Testis (tissue), 3 donors: ENCODE results near the gene EEA1. TPM values are rescaled to one million over a fixed set of nuclear protein-coding genes. Genes with fewer than 3 reads are reported as not detected.

Source experiments
- DNase-seq: peaks from one replicate; pipeline ENCODE4 v3.0.0-alpha.2; 2019
- H3K27ac ChIP-seq, 2 donors: fragments of 200-600 bp; sonication (generic); one replicate each; pipeline ENCODE4 v1.5.1; 2019
- H3K27me3 ChIP-seq: fragments of 200-600 bp; sonication (generic); one replicate; pipeline ENCODE4 v1.5.1; 2019
- H3K36me3 ChIP-seq: fragments of 200-600 bp; sonication (generic); one replicate; pipeline ENCODE4 v1.5.1; 2017; ENCODE audit warnings: low read depth; ENCODE audit errors: missing control alignments
- H3K4me1 ChIP-seq: fragments of 200-600 bp; sonication (generic); one replicate; pipeline ENCODE4 v1.5.1; 2019
- H3K4me3 ChIP-seq, 2 donors: fragments of 200-600 bp; sonication (generic); one replicate each; pipeline ENCODE4 v1.5.1; 2017 to 2019
- H3K9me3 ChIP-seq: fragments of 200-600 bp; sonication (generic); one replicate; pipeline ENCODE4 v1.5.1; 2017
- POLR2A ChIP-seq: fragments of 450-650 bp; IDR thresholded peaks from one replicate; pipeline ENCODE4 v1.6.1; 2017; ENCODE audit warnings: antibody characterized with exemption, mild to moderate bottlenecking, moderate library complexity
- WGBS, 2 donors: methylation state at CpG; one replicate each; pipeline ENCODE4 v1.1.5; 2018; 5-methylcytosine and 5-hydroxymethylcytosine counted together
- intact Hi-C: fragments of 100-400 bp; cut with DNase I; formaldehyde crosslinking; loops from one replicate; pipeline ENCODE4 v1.15.1; 2023; ENCODE audit warnings: low total_unique reads
- polyA plus RNA-seq: library from polyadenylated mRNA; stranded (reverse); fragments of 350-450 nt; fragmentation: Illumina TruSeq; extraction: RNeasy Lipid Tissue Mini Kit (QIAGEN cat#74804); gene quantifications from one replicate; pipeline ENCODE4 v1.2.3, GENCODE V29; 2014; ENCODE audit warnings: low read depth, low replicate concordance; ENCODE audit not compliant: insufficient read depth
- total RNA-seq, 2 donors: library from RNA; depleted of rRNA; stranded (reverse); fragments of >200 nt; gene quantifications; one replicate each; pipeline ENCODE4 v1.2.3, GENCODE V29; 2016
- TF ChIP-seq, protein P1 (sequence below), 3 experiments: fragments of 450-650 bp in 2 of 3; fragments of 200-600 bp in 1 of 3; sonication (generic) in 1 of 3; IDR thresholded peaks; one replicate each; pipeline ENCODE4 v1.5.1; 2016 to 2019; ENCODE audit warnings: antibody characterized with exemption in 3 of 3, mild to moderate bottlenecking in 2 of 3, moderate library complexity in 1 of 3

EEA1 gene
- total and polyA plus RNA-seq, 3 donors from 2014 or later: 1.8 to 14.9 (median 14.3) TPM

DNA sequence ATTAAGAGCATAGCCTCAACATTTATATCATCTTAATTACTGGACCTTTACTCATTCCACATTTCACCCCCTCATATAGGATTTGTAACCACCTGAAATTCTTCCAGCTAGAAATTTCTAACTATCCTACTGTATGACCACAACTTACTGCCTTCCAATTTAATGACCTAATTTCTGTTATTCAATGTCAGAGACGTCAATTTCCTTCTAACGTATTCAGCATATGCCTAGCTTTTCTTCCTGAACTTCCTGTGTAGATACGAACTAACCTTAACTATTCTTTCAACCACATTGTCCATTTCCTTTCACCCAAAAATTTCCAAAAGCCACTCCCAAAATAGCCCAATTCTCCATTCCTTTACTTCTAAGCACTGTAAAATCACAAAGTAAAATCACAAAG, 108.0 kb downstream of the EEA1 start:
- no peaks in the 10 kb centered on the region for H3K36me3 ChIP-seq
- no peaks in the 10 kb centered on the region for H3K27me3 ChIP-seq
- intact Hi-C loops: no loop called here
- TF ChIP-seq, protein P1, sequence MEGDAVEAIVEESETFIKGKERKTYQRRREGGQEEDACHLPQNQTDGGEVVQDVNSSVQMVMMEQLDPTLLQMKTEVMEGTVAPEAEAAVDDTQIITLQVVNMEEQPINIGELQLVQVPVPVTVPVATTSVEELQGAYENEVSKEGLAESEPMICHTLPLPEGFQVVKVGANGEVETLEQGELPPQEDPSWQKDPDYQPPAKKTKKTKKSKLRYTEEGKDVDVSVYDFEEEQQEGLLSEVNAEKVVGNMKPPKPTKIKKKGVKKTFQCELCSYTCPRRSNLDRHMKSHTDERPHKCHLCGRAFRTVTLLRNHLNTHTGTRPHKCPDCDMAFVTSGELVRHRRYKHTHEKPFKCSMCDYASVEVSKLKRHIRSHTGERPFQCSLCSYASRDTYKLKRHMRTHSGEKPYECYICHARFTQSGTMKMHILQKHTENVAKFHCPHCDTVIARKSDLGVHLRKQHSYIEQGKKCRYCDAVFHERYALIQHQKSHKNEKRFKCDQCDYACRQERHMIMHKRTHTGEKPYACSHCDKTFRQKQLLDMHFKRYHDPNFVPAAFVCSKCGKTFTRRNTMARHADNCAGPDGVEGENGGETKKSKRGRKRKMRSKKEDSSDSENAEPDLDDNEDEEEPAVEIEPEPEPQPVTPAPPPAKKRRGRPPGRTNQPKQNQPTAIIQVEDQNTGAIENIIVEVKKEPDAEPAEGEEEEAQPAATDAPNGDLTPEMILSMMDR (IDR thresholded peaks at IDR 0.05): no peak
- no peak for TF ChIP-seq POLR2A
- no peak overlapping the region for H3K27ac ChIP-seq
- no peaks in the 10 kb centered on the region for H3K4me1 ChIP-seq
- DNase-seq: no peak
- no peak overlapping the region for H3K4me3 ChIP-seq
- H3K9me3 ChIP-seq: no peaks in the 10 kb centered on the region
- WGBS, 2 donors: 85 to 87% methylated on average over 3 of the region's 3 CpGs

DNA sequence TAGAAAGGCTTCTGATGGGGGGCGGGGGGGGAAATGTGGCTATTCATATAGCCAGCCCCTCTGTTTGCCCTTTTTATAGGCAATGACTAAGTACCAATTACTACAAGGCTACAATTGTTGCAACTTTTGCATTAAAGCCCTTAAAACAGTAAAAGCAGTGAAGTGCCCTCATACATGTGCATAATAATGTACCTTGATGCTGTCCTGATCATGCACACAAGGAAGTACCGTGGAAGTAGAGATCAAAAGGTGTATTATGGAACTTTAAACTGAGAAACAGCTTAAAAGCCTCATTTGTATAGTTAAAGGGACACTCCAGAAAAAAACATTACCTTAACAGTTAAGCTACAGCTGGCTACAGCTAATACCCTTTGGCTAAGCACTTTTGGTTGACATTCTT, 114.5 kb downstream of the EEA1 start:
- Histone ChIP-seq H3K4me3 (no peak overlapping the region), H3K27me3 (no peaks in the 10 kb centered on the region), H3K4me1 (no peaks in the 10 kb centered on the region), H3K9me3 (no peaks in the 10 kb centered on the region), H3K27ac (no peak overlapping the region), H3K36me3 (no peaks in the 10 kb centered on the region)
- DNase-seq: no peak
- TF ChIP-seq POLR2A: no peak
- TF ChIP-seq, protein P1 (IDR thresholded peaks at IDR 0.05): no peak
- 92 to 93% methylated on average over 2 of the region's 2 CpGs for WGBS, 2 donors
- intact Hi-C loops: no loop called here

DNA sequence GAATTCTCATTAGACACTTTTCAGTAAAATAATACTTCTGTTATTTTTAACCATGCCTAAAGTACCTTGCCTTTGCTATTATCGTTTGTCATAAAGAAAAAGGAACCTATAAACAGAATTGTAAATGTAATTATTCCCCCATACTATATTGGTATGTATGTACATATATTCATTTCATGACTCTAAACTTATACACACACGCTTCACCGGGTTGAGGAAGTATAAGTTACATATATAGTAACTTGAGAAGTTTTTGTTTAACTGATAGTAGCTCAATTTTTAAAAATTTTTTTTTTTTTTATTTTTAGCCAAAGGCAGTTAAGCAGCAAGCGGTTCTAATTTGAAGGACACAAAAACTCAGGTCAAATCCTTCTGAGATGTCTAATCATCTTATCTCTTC, 118.7 kb downstream of the EEA1 start:
- intact Hi-C loops: no loop called here
- WGBS, 2 donors: 91 to 92% methylated on average over 4 of the region's 4 CpGs
- no peak overlapping the region for H3K27ac ChIP-seq
- no peak overlapping the region for H3K4me3 ChIP-seq
- no peaks in the 10 kb centered on the region for H3K9me3 ChIP-seq
- TF ChIP-seq POLR2A: no peak
- TF ChIP-seq, protein P1 (IDR thresholded peaks at IDR 0.05): no peak
- no peak for DNase-seq
- no peaks in the 10 kb centered on the region for H3K36me3 ChIP-seq
- H3K27me3 ChIP-seq: no peaks in the 10 kb centered on the region
- H3K4me1 ChIP-seq: no peaks in the 10 kb centered on the region

DNA sequence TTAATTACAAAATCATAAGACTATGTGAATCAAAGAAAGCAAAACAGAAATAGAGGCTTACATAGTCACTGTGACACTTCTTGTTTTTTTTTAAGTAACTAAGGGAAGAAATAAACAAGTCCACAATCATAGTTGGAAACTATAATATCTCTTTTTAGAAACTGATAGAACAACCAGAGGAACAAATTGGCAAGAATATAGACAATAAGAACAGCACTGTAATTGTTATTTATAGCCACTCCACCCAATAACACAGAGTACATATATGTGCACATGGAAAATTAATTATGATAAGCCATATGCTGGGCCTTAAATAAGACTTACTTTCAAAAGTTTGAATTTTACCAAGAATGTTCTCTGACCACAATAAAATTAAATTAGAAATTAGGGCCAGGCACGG, 125.2 kb downstream of the EEA1 start:
- Histone ChIP-seq H3K4me3 (no peak overlapping the region), H3K36me3 (no peaks in the 10 kb centered on the region), H3K9me3 (no peaks in the 10 kb centered on the region), H3K27ac (no peak overlapping the region), H3K4me1 (no peaks in the 10 kb centered on the region), H3K27me3 (no peaks in the 10 kb centered on the region)
- no peak for TF ChIP-seq POLR2A
- TF ChIP-seq, protein P1 (IDR thresholded peaks at IDR 0.05): no peak
- WGBS, 2 donors: 95 to 96% methylated on average over 1 of the region's 1 CpG
- no peak for DNase-seq
- intact Hi-C loops: no loop called here

DNA sequence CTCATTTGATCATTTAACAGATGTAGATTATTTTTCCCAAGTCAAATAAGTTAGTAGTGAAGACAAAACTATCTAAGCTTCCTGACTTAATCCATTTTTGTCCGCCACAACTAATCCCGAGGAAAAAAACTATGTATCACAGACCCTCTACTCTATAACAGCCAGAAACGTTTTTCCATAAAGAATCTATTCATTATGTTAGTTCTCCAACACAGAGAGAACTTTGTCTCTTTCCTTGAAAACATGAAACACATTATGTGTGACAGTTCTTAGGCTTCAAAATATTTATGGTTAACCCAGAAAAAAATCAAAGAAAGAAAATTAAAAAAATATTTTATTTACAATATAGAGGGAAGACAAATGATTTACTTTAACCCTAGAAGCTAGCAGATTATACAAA, 126.2 kb downstream of the EEA1 start:
- no peaks in the 10 kb centered on the region for H3K4me1 ChIP-seq
- 72 to 80% methylated on average over 3 of the region's 3 CpGs for WGBS, 2 donors
- no peak overlapping the region for H3K4me3 ChIP-seq
- H3K9me3 ChIP-seq: no peaks in the 10 kb centered on the region
- no peak for DNase-seq
- TF ChIP-seq POLR2A: no peak
- TF ChIP-seq, protein P1 (IDR thresholded peaks at IDR 0.05): no peak
- H3K36me3 ChIP-seq: no peaks in the 10 kb centered on the region
- H3K27ac ChIP-seq: no peak overlapping the region
- no peaks in the 10 kb centered on the region for H3K27me3 ChIP-seq
- intact Hi-C loops: no loop called here
